Nucleus accumbens (tissue), 56 donors: ENCODE data around the gene CMKLR1.

Experiments used
- DNase-seq, 56 donors: peaks; one replicate each; lab custom pipeline; 2025; lab: John Stamatoyannopoulos, UW

Gene CMKLR1

DNA sequence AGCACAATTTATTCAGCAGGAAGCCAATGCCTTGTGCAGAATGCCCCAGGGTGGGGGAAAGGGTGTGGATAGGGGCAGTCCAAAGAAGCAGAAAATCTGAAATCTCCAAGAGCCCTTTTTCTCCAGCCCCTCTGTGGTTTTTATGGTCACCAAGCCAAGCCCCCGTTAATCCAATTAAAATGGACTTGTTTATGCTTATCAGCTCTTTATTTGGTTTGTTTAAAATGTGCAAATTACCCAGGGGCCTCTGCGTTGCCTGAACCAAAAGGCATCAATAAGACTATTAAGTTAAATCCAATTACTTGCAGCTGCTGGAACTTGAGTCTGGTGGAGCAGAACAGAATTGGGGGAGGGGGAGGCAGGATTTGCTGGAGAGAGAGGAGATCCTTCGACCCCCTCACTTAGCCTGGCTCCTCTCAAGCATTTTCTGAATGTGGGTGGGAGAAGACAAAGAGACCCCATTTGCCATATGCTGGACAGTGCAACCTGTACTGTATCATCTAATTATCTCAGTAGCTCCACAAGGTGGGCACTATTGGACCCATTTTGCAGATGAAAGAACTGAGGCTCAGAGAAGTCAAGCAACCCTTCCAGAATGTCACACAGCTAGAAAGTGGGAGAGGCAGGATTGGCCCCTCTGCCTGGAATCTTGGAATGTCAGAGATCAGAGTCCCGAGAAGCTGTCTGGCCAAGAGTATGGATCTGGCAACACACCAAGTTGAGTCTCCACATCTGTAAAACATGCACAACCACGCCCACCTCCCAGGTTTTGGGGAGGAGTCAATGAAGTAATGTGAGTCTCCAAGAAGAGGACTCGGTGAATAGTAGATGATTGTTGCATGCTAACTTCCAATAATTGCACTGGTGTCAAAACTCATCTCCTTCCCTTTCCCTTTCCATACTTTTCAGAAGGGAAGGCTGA is 66.9 kb downstream of the CMKLR1 start:
- DNase-seq = no peak

- DNase-seq = no peak
These were observed 68.3 kb downstream of the CMKLR1 start for GRCh38 chr12:108270849-108271143.

DNA sequence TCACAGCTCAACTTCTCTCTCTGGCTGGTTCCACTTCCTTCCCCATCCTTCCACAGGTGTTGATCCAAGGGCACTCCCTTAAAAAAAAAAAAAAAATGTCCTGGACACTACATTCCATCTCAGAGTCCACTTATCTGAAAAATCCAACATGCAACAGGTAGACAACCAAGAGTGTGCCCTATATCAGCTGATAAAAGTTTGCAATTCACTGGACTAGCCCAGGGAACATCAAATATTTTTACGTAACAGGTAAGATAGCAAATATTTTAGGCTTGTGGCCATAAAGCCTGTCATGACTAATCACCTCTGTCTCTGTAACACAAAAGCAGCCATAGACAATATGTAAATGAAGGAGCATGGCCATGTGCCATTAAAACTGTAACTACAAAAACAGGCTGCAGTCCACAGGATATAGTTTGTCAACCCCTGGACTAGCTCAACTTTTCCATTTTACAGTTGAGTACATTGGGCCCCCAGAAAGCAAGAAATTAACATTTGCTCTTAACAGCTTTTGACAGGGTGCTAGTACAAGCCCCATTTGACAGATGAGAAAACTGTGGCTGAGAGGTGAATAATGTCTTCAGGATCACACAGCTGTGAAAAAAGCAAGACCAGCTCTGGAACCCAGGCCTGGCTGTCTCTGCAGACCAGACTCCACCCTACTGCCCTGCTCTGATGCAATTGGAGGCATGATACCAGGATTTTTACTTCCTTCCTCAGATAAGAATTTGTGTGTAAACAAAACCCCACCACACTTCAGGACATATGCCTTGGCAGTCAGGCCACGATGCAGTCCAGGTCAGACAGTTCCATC is 68.9 kb downstream of the CMKLR1 start:
- no peak for DNase-seq

GRCh38 chr12:108269224-108269623 is 69.9 kb downstream of the CMKLR1 start:
- no peak for DNase-seq

DNA sequence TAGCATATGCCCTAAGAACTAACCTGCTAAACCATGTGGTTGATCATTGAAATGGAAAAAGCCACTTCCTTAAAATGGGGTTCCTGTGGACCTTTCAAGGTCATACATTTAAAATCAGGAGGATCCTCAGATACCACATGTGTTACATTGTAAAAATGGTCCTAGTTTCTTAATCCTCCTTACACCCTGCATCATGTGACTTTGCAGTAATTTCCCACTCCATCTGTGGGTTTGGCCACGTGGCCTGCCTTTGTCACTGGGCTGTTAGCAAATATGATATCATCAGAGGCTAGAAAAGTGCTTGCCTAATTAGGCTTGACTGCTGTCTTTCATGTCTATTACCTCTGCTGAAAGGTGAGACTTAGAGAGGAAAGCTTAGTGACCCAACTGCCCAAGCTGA is 70.7 kb downstream of the CMKLR1 start:
- no peak for DNase-seq

- DNase-seq = no peak
These were observed 71.7 kb downstream of the CMKLR1 start for GRCh38 chr12:108267450-108267849.

DNA sequence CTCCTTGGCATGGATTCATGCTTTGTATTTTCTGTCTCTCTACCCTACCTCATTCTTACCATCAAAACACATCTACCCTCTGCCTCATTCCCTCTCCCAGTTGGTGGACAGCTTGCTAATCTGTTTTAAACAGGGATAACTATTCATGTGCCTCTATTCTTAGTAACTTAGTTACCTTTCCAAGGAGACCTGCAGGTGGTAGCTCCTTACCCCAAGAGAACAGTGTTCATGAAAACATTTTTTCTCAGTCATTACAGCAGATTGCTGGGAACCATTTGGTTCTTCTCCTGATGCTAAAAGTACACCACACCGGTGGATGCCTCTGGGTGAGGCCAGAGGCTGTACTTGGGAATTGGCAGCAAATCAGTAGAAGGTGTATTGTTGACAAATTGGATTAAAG is 73.0 kb downstream of the CMKLR1 start:
- no peak for DNase-seq

DNA sequence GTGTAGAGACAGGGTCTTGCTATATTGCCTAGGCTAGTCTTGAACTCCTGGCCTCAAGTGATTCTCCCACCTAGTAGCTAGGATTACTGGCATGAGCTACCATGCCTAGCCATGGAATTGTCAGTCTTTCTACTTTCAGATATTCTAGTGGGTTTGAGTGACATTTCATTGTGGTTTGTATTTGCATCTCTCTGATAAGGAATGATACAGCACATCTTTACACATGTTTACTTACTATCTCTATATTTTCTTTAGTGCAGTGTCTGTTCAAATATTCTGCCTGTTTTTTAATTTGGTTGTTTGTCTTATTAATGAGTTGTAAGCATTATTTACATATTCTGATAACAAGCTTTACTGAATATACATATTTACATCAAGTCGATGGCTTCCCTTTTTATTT is 73.6 kb downstream of the CMKLR1 start:
- DNase-seq = no peak

GRCh38 chr12:108260969-108261368 is 78.1 kb downstream of the CMKLR1 start:
- no peak for DNase-seq

GRCh38 chr12:108260039-108260438 is 79.1 kb downstream of the CMKLR1 start:
- no peak for DNase-seq

- DNase-seq = no peak
These were observed 81.5 kb downstream of the CMKLR1 start for GRCh38 chr12:108257610-108258106.

GRCh38 chr12:108257004-108257403 is 82.1 kb downstream of the CMKLR1 start:
- DNase-seq = peak in 11 of 56 donors; percentile 2 to 27 (median 12)

DNA sequence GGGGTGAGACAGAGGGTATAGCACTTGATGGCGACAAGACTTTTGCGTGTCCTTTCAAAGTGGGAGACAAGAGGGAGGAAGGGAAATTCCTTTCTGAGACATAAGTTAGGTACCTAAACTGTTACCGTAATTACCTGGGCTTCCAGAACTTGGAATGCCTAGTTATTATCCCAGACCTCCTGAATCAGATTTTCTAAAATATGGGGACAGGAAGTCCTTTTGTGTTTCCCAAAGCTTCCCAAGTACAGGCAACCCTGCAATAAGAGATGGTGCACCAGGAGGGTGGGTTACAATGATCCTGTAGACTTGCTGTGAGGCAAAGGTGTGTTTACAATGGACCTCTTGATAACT is 83.9 kb downstream of the CMKLR1 start:
- DNase-seq = no peak

- peak in 2 of 56 donors; percentile 13 to 18 for DNase-seq
These were observed 84.4 kb downstream of the CMKLR1 start for GRCh38 chr12:108254517-108255251.

DNA sequence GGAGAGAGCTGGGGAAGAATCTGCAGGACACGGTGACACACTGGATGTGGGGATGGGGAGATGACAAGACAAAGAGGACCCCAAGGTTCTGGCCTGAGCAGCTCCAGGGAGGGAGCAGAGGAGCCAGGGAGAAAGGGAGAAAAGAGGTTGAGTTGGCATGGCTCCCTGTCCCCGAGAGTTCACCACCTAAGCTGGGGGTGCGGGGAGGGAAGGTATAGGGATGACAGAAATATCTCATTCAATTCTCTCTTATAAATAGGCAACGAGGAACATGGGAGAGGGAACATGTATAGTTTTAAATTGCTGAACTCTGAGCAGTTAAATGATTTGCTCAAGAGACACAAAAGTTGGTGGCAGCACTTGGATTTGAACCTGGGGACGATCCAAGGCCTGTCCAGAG is 85.1 kb downstream of the CMKLR1 start:
- peak in 1 of 56 donors; percentile 27 for DNase-seq

DNA sequence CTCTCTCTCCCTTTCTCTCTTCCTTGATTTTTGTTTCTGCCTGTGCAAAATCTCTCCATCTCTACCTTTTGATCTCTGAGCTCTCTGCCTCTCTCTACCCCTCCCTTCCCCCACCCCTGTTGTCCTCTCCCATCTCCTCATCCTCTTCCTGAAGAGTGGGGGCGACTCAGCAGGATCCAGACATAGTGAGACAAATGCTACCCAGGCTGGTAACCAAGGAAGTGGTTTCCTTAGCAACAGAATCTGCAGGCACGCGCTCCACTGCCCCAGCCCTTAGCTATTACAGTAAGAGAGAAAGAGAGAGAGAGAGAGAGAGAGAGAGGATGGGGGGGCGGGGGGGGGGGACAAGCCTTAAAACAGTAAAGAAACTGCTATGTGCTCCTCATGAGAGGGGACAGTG is 85.6 kb downstream of the CMKLR1 start:
- DNase-seq = peak in 35 of 56 donors; percentile 3 to 82 (median 50)

DNA sequence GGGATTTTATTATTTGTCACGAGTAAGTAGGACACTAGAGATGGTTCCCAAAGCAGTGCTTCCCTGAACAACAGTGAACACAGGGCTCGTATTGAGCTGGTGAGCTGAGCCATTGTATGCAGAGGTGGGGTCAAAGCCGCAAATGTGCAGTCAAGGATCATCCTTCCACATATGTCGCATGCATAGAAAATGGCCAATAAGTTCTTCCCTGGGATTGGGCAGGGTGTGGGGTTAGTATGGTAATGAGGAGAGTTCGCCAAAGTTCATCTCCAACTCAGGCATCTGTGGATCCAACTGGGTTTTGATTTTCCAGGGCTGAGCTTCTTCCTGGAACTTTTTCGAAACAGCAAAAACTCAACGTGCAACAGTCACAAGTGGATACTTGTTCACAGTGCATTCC is 86.6 kb downstream of the CMKLR1 start:
- DNase-seq = no peak

DNA sequence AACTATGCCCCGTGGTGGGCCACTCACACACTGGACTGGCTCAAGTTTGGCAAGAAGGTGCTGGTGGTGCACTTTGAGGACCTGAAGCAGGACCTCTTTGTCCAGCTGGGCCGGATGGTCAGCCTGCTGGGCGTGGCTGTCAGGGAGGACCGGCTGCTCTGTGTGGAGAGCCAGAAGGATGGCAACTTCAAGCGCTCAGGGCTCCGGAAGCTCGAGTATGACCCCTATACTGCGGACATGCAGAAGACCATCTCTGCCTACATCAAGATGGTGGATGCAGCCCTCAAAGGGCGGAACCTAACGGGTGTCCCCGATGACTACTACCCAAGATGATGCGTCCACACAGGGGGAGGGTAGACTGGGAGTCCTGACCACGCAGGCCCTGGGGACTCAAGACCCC is 91.1 kb downstream of the CMKLR1 start:
- DNase-seq = no peak

- no peak for DNase-seq
These were observed 92.0 kb downstream of the CMKLR1 start for GRCh38 chr12:108247130-108247529.

- peak in 14 of 56 donors; percentile 3 to 57 (median 14) for DNase-seq
These were observed 97.0 kb downstream of the CMKLR1 start for GRCh38 chr12:108241986-108242703.
